ENCODE data around the gene WASF3.

Gene WASF3

GRCh38 chr13:26561651-26562511 is 4.4 kb downstream of the WASF3 start:
- Histone ChIP-seq H3K4me3 (ENCODE audit: low read length) (no peak overlapping the region), H3F3A (ENCODE audit: control insufficient read depth, insufficient read depth) (no peaks in the 10 kb centered on the region), H3K79me2 (ENCODE audit: control insufficient read depth, low read length) (no peaks in the 10 kb centered on the region), H3K27me3 (ENCODE audit: control insufficient read depth, low read length) (0 out of 2 replicates have a peak, but pooled peaks cover 10% of the 10 kb centered on the region), H3K9me3 (ENCODE audit: control insufficient read depth, insufficient read depth, low read length) (no peaks in the 10 kb centered on the region), H3K9me2 (replicated peaks; ENCODE audit: control insufficient read depth, low read length) (no peaks in the 10 kb centered on the region), H3K36me3 (ENCODE audit: control insufficient read depth, low read length) (no peaks in the 10 kb centered on the region), H3K4me2 (ENCODE audit: low read length) (no peak overlapping the region), H3K27ac (ENCODE audit: low read depth, low read length) (no peak overlapping the region), H4K20me1 (ENCODE audit: control insufficient read depth, insufficient read depth, low read depth, low read length) (no peaks in the 10 kb centered on the region), H3K4me1 (ENCODE audit: control insufficient read depth, low read length) (no peaks in the 10 kb centered on the region)
- TF ChIP-seq CTCF (IDR thresholded peaks at IDR 0.05; ENCODE audit: low read depth, low read length, poor library complexity, severe bottlenecking) (no peak), EZH2phosphoT487 (IDR thresholded peaks at IDR 0.05; ENCODE audit: borderline replicate concordance, low read length) (no peak)

GRCh38 chr13:26562512-26562890 is 5.0 kb downstream of the WASF3 start:
- Histone ChIP-seq H3K4me2 (ENCODE audit: low read length) (no peak overlapping the region), H3K79me2 (ENCODE audit: control insufficient read depth, low read length) (no peaks in the 10 kb centered on the region), H3K9me3 (ENCODE audit: control insufficient read depth, insufficient read depth, low read length) (no peaks in the 10 kb centered on the region), H3K27me3 (ENCODE audit: control insufficient read depth, low read length) (0 out of 2 replicates have a peak, but pooled peaks cover 10% of the 10 kb centered on the region), H4K20me1 (ENCODE audit: control insufficient read depth, insufficient read depth, low read depth, low read length) (no peaks in the 10 kb centered on the region), H3K4me1 (ENCODE audit: control insufficient read depth, low read length) (no peaks in the 10 kb centered on the region), H3K4me3 (ENCODE audit: low read length) (no peak overlapping the region), H3K9me2 (replicated peaks; ENCODE audit: control insufficient read depth, low read length) (no peaks in the 10 kb centered on the region), H3K27ac (ENCODE audit: low read depth, low read length) (no peak overlapping the region), H3F3A (ENCODE audit: control insufficient read depth, insufficient read depth) (no peaks in the 10 kb centered on the region), H3K36me3 (ENCODE audit: control insufficient read depth, low read length) (no peaks in the 10 kb centered on the region)
- TF ChIP-seq EZH2phosphoT487 (IDR thresholded peaks at IDR 0.05; ENCODE audit: borderline replicate concordance, low read length) (no peak), CTCF (IDR thresholded peaks at IDR 0.05; ENCODE audit: low read depth, low read length, poor library complexity, severe bottlenecking) (no peak)

GRCh38 chr13:26563713-26564112 is 6.2 kb downstream of the WASF3 start:
- H3K9me3 ChIP-seq (ENCODE audit: control insufficient read depth, insufficient read depth, low read length): no peaks in the 10 kb centered on the region
- no peaks in the 10 kb centered on the region for H4K20me1 ChIP-seq (ENCODE audit: control insufficient read depth, insufficient read depth, low read depth, low read length)
- no peaks in the 10 kb centered on the region for H3K36me3 ChIP-seq (ENCODE audit: control insufficient read depth, low read length)
- H3K27me3 ChIP-seq (ENCODE audit: control insufficient read depth, low read length): 0 out of 2 replicates have a peak, but pooled peaks cover 10% of the 10 kb centered on the region
- H3K4me3 ChIP-seq (ENCODE audit: low read length): no peak overlapping the region
- H3K4me1 ChIP-seq (ENCODE audit: control insufficient read depth, low read length): no peaks in the 10 kb centered on the region
- H3K4me2 ChIP-seq (ENCODE audit: low read length): no peak overlapping the region
- TF ChIP-seq EZH2phosphoT487 (IDR thresholded peaks at IDR 0.05; ENCODE audit: borderline replicate concordance, low read length): no peak
- TF ChIP-seq CTCF (IDR thresholded peaks at IDR 0.05; ENCODE audit: low read depth, low read length, poor library complexity, severe bottlenecking): no peak
- H3F3A ChIP-seq (ENCODE audit: control insufficient read depth, insufficient read depth): no peaks in the 10 kb centered on the region
- no peak overlapping the region for H3K27ac ChIP-seq (ENCODE audit: low read depth, low read length)
- H3K9me2 ChIP-seq (replicated peaks; ENCODE audit: control insufficient read depth, low read length): no peaks in the 10 kb centered on the region
- H3K79me2 ChIP-seq (ENCODE audit: control insufficient read depth, low read length): no peaks in the 10 kb centered on the region
